Right lobe of liver (tissue), 6 donors: ENCODE data around the gene ACAD11. TPM values are rescaled to one million over a fixed set of nuclear protein-coding genes. Genes with fewer than 3 reads are reported as not detected.

Experiments
- ATAC-seq, 4 donors: fragments of 200-7000 bp; cut with Tn5 transposase; one replicate each; pipeline ENCODE4 v1.9.1; 2020; ENCODE audit warnings: mild to moderate bottlenecking in 4 of 4, moderate library complexity in 4 of 4
- DNase-seq, 3 donors: peaks; one replicate each; pipeline ENCODE4 v3.0.0-alpha.2; 2020
- H3K27ac ChIP-seq, 3 donors: fragments of 200-600 bp; one replicate each; pipeline ENCODE4 v1.8.0; 2022
- H3K27me3 ChIP-seq, 2 donors: fragments of 200-600 bp; one replicate each; pipeline ENCODE4 v1.8.0; 2022
- H3K36me3 ChIP-seq, 4 donors: fragments of 200-600 bp; sonication (generic) in 1 of 4; one replicate each; pipeline versions ENCODE4 v1.5.1 to v1.8.0; 2017 to 2022; ENCODE audit warnings: control low read depth in 1 of 4
- H3K4me1 ChIP-seq, 4 donors: fragments of 200-600 bp; sonication (generic) in 1 of 4; one replicate each; pipeline versions ENCODE4 v1.5.1 to v1.8.0; 2017 to 2022; ENCODE audit warnings: control low read depth in 1 of 4
- H3K4me3 ChIP-seq, 3 donors: fragments of 200-600 bp; one replicate each; pipeline ENCODE4 v1.8.0; 2022
- H3K9me3 ChIP-seq, 4 donors: fragments of 200-600 bp; sonication (generic) in 1 of 4; one replicate each; pipeline versions ENCODE4 v1.5.1 to v1.8.0; 2017 to 2022; ENCODE audit warnings: control low read depth in 1 of 4
- CTCF ChIP-seq, 4 donors: fragments of 200-600 bp in 3 of 4; fragments of 450-650 bp in 1 of 4; IDR thresholded peaks; one replicate each; pipeline versions ENCODE4 v1.5.1 to v1.8.0; 2016 to 2022; ENCODE audit warnings: antibody characterized with exemption in 4 of 4, mild to moderate bottlenecking in 2 of 4
- POLR2A ChIP-seq: fragments of 450-650 bp; IDR thresholded peaks from one replicate; pipeline ENCODE4 v1.6.1; 2017; ENCODE audit warnings: antibody characterized with exemption, mild to moderate bottlenecking
- WGBS: methylation state at CpG from one replicate; pipeline ENCODE4 v1.1.6; 2018; ENCODE audit warnings: low coverage, low lambda C conversion rate; ENCODE audit not compliant: insufficient coverage; ENCODE audit errors: missing lambda C conversion rate; 5-methylcytosine and 5-hydroxymethylcytosine counted together
- intact Hi-C, 2 donors: fragments of 100-400 bp; cut with DNase I; formaldehyde crosslinking; loops; one replicate each; pipeline versions ENCODE4 v1.11.2 to v1.14.1; 2022
- total RNA-seq, 6 experiments: library from RNA; depleted of rRNA in 2 of 6; stranded (reverse); fragments of >200 nt in 2 of 6; fragmentation: NEBNext Ultra II Directional in 3 of 6; extraction: Animal tissue kit (Norgen Biotek cat#: 25700) in 3 of 6; gene quantifications; one replicate each; pipeline versions ENCODE4 v1.1.0 to v1.2.4, GENCODE V29; 2016 to 2023
- donor health status: DM: no; HTN: yes; CAD: no.
- donor health status: DM: no; HTN: no; CAD: no.
- donor health status: DM: no; HTN: no; CAD: no.
- donor health status: DM: no; HTN: yes; CAD: no.
- donor health status: DM: no; HTN: yes; CAD: no.

ACAD11 gene
- total RNA-seq, 6 experiments from 2014 or later: 60.9 to 108 (median 94.5) TPM

DNA sequence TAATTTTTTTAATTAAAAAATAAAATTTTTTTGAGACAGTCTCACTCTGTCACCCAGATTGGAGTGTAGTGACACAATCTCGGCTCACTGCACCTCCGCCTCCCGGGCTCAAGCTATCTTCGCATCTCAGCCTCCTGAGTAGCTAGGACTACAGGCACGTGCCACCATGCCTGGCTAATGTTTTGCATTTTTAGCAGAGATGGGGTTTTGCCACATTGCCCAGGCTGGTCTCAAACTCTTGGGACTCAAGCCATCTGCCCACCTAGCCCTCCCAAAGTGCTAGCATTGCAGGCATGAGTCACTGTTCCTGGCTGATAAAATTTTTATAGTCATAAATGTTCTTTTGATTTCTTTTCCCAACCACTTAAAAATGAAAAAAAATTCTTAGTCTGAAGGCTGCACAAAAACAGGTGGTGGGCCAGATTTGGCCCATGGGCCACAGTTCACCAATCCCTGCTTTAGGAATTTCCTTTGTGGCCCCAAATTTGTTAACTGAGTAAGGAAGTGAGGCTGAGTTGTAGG lies 9.7 kb upstream of the ACAD11 start:
- Histone ChIP-seq H3K27me3 (no peaks in the 10 kb centered on the region), H3K4me3 (no peak overlapping the region), H3K36me3 (peaks cover 0 to 25% (median 9%) of the 10 kb centered on the region in 4 donors), H3K4me1 (peaks cover 0 to 11% (median 3%) of the 10 kb centered on the region in 4 donors), H3K27ac (no peak overlapping the region), H3K9me3 (no peaks in the 10 kb centered on the region)
- intact Hi-C loops: no loop called here
- DNase-seq (no peak), ATAC-seq (no peak)
- no peak for TF ChIP-seq POLR2A
- no peak for TF ChIP-seq CTCF (IDR thresholded peaks at IDR 0.05)
- WGBS: 100% methylated on average over 4 of the region's 5 CpGs

DNA sequence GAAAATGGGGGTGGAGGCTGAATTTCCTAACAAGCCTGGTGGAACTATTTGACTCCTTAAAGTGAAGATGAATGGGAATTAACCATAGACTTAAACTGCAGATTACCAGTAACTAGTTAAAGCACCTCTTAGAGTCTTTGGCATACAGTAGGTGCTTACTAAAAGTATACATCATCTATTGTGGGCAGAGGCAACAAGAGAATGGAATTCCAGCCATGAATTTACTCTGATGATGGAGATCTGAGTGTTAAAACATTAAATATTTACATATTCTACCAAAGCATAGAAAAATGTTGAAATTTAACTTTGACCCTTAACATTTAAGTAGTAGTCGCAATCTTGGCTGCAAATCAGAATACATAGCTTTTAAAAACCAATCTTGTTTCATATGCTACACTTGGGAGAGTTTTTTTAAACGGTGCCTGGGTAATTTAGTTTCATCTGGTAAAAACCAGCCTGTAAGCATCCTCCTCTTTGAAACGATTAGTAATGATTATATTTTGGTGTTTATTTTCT lies 5.7 kb upstream of the ACAD11 start:
- intact Hi-C loops: no loop called here
- 28% methylated on average over 3 of the region's 3 CpGs for WGBS
- H3K27me3 ChIP-seq: no peaks in the 10 kb centered on the region
- H3K4me1 ChIP-seq: peaks cover 0 to 32% (median 5%) of the 10 kb centered on the region in 4 donors
- H3K27ac ChIP-seq: no peak overlapping the region
- no peak for ATAC-seq
- H3K36me3 ChIP-seq: peaks cover 0 to 7% (median 1%) of the 10 kb centered on the region in 4 donors
- no peak for DNase-seq
- no peak overlapping the region for H3K4me3 ChIP-seq
- no peaks in the 10 kb centered on the region for H3K9me3 ChIP-seq
- TF ChIP-seq POLR2A (no peak), CTCF (IDR thresholded peaks at IDR 0.05) (no peak)

GRCh38 chr3:132662212-132662611 lies 2.6 kb upstream of the ACAD11 start:
- H3K27ac ChIP-seq: no peak overlapping the region
- no peak overlapping the region for H3K4me3 ChIP-seq
- TF ChIP-seq CTCF (IDR thresholded peaks at IDR 0.05): no peak
- TF ChIP-seq POLR2A: no peak
- no peaks in the 10 kb centered on the region for H3K9me3 ChIP-seq
- ATAC-seq (no peak), DNase-seq (no peak)
- H3K4me1 ChIP-seq: peaks cover 0 to 41% (median 8%) of the 10 kb centered on the region in 4 donors
- no peaks in the 10 kb centered on the region for H3K27me3 ChIP-seq
- H3K36me3 ChIP-seq: peaks cover 0 to 2% (median 0%) of the 10 kb centered on the region in 4 donors
- intact Hi-C loops: no loop called here

- ATAC-seq (peak in 2 of 4 donors; percentile 6 to 9), DNase-seq (no peak)
- Histone ChIP-seq H3K27me3 (no peaks in the 10 kb centered on the region), H3K9me3 (no peaks in the 10 kb centered on the region), H3K4me3 (peak overlapping the region; percentile 75 to 88 (median 77)), H3K36me3 (peaks cover 0 to under 1% (median 0%) of the 10 kb centered on the region in 4 donors), H3K4me1 (peaks cover 0 to 52% (median 9%) of the 10 kb centered on the region in 4 donors), H3K27ac (peak overlapping the region in 2 of 3 donors; percentile 84 to 88)
- intact Hi-C loops: no loop called here
- TF ChIP-seq CTCF (IDR thresholded peaks at IDR 0.05): no peak
- TF ChIP-seq POLR2A: no peak
- 9% methylated on average over 8 of the region's 8 CpGs for WGBS
Measured at GRCh38 chr3:132661101-132661500, 1.5 kb upstream of the ACAD11 start.

DNA sequence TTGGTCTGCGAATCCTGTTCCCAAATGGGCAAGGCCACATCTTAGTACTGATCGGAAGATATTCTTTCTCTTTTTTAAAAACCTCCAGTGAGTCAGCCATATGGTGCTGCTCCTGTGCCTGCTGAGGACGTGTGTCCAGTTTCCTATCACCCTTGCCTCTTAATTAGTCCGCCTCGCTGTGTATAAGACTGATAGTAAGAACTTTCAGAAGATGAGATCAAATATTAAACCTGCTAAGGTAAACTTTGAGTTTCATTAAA lies 1.1 kb upstream of the ACAD11 start:
- TF ChIP-seq CTCF (IDR thresholded peaks at IDR 0.05): no peak
- TF ChIP-seq POLR2A: no peak
- Histone ChIP-seq H3K4me1 (peaks cover 0 to 55% (median 11%) of the 10 kb centered on the region in 4 donors), H3K36me3 (no peaks in the 10 kb centered on the region), H3K27me3 (no peaks in the 10 kb centered on the region), H3K27ac (peak overlapping the region; percentile 84 to 88 (median 85)), H3K9me3 (no peaks in the 10 kb centered on the region), H3K4me3 (peak overlapping the region; percentile 75 to 88 (median 77))
- ATAC-seq (peak in 3 of 4 donors; percentile 0 to 4 (median 2)), DNase-seq (no peak)
- 0% methylated on average over 5 of the region's 5 CpGs for WGBS
- intact Hi-C loops: no loop called here
